ENCODE data around the gene IRF6.

The IRF6 gene

DNA sequence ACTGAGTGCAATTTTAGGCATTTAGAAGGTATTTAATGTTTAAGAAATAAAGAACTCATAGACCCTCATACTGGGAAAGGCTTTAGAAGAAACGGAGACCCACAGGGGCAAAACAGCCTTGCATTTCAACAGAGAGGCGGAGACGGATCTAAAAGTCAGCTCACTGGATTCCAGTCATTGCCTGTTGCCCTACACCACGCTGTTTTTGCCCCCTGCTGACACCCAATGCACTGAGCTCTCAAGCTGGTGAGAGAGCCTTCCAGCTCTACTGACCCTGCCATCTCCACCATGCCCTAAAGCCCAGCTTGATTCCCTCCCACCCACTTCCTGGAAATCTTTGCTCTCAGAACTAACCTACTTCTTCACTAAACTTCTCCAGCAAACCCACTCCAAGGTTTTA is 57.3 kb downstream of the IRF6 start:
- H3K27ac Mint-ChIP-seq, result peak overlapping the region; percentile 88

DNA sequence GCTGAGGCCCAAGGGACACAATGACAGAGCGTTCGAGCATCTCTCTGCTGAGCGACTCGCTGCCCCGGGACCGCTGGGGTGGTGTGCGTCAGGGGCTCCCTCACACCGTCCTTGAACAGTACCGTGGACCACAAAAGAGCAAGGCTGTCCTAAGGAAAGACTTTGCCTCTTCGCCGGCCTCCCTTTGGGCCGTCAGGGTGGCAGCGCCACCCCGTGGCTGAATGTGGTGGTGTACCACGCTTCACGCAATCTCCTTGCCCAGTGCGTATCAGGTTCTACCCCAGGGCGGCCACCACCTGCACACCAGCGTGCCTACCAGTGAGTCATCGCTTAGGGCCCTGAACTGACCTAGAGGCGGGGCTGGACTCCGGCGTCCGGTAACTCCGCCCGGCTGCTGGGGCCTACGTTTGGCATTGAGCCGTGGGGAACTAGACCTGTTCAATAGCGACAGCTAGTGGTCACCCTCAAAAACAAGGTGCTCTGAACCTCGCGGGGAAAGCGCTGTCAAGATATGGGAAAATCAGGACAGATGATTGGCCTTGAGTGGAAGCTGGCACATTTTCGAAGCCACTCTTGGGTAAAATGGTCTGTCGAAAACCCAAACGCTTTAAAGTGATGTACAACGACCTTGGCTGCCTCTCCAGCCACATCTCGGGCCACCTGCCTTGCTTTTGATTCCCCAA is 58.2 kb downstream of the IRF6 start:
- H3K36me3 Mint-ChIP-seq (ENCODE audit: low read depth), result no peaks in the 10 kb centered on the region
- H3K4me1 Mint-ChIP-seq (ENCODE audit: low read depth), result peaks cover 75% of the 10 kb centered on the region
- no peaks in the 10 kb centered on the region for H3K27me3 Mint-ChIP-seq
- H3K4me3 Mint-ChIP-seq, result peak overlapping the region; percentile 43
- H3K27ac Mint-ChIP-seq, result peak overlapping the region; percentile 85
- no peaks in the 10 kb centered on the region for H3K9me3 Mint-ChIP-seq

More for the DNA sequence above, 57.3 kb downstream of the IRF6 start:
- Mint-ChIP-seq H3K4me1 (ENCODE audit: low read depth) (peaks cover 76% of the 10 kb centered on the region), H3K27me3 (no peaks in the 10 kb centered on the region), H3K36me3 (ENCODE audit: low read depth) (no peaks in the 10 kb centered on the region), H3K9me3 (no peaks in the 10 kb centered on the region), H3K4me3 (no peak overlapping the region)

DNA sequence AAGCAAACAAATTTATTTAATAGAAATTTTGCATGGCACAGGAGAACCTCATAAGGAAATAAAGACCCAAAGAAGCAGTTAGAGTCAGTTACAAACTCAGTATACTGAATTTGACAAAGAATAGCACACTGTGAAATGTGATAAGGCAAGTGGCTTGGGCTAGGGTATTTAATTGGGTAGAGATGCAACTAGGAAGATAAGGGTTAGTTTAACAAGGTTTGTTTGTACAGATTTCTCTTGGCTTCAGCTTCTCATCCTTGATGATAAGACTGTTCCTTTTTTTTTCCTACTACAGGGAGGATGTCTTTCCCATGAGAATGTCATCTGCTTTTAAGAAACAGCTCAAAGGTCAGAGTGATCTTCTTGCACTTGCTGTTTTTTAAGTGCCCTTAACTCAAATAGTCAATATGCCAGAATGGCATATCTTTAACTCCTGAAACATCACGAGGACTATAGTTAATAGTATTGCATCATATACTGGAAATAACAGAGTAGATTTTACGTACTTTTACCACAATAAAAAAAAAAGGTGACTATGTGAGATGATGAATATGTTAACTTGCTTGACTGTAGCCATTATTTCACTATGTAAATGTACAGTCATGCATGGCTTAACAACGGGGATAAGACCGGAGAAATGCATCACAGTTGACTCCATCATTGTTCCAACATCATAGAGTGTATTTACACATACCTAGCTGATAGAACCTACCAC is 59.3 kb downstream of the IRF6 start:
- H3K27ac Mint-ChIP-seq, result peak overlapping the region; percentile 85
- H3K27me3 Mint-ChIP-seq, result no peaks in the 10 kb centered on the region
- peaks cover 73% of the 10 kb centered on the region for H3K4me1 Mint-ChIP-seq (ENCODE audit: low read depth)
- peak overlapping the region; percentile 5 for H3K4me3 Mint-ChIP-seq
- no peaks in the 10 kb centered on the region for H3K9me3 Mint-ChIP-seq
- no peaks in the 10 kb centered on the region for H3K36me3 Mint-ChIP-seq (ENCODE audit: low read depth)

DNA sequence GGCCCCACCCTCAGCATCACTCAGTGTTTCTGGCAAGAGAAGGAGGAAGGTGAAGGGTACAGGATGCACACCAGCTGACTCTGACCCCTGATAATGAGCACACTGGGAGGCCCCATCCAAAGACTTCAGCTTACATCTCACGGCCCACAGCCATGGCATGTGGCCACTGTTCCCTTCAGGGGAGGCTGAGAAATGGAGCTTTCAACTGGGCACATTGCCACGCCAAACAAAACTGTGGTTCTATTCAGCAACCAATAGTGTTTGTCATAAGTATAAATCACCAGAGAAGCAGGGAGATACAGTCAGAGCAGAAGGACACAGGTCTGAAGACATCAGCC is 62.8 kb downstream of the IRF6 start:
- H3K36me3 Mint-ChIP-seq (ENCODE audit: low read depth), result no peaks in the 10 kb centered on the region
- H3K4me3 Mint-ChIP-seq, result no peak overlapping the region
- no peak overlapping the region for H3K27ac Mint-ChIP-seq
- H3K9me3 Mint-ChIP-seq, result no peaks in the 10 kb centered on the region
- peaks cover 43% of the 10 kb centered on the region for H3K4me1 Mint-ChIP-seq (ENCODE audit: low read depth)
- no peaks in the 10 kb centered on the region for H3K27me3 Mint-ChIP-seq

DNA sequence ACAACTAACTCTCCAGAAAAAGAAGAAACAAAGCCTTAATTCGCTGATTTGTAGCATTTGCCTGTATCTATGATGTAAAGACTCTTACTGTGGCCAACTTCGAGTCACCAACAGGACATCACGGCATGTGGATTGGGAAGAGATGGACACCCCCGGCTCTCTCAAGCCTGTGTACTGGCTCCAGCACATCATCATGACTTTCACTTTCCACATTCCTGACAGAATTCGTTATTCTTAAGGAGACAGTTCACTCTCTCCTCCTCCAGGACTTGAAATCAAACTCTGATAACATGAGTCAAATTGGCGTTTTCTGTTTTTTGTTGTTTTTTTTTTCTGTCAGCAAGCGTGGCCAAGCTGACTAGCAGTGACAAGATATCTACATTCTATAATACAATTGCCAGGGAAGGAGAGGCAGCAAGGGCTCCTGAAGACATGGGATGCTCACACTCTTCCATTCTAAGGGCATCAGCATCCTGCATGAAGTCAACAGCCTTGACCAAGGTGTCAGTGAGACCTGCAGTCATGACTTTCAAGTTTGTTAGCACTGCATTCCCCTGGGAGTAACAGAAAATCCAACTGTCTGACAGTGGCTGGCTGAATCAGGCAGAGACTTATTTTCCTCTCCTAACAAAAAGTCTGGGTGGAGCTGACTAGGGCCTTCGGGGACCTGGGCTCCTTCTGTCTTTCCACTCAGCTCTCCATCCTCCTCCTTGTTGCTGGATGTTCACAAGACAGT is 63.4 kb downstream of the IRF6 start:
- Mint-ChIP-seq H3K4me1 (ENCODE audit: low read depth) (peaks cover 38% of the 10 kb centered on the region), H3K36me3 (ENCODE audit: low read depth) (no peaks in the 10 kb centered on the region), H3K27ac (no peak overlapping the region), H3K27me3 (no peaks in the 10 kb centered on the region), H3K9me3 (no peaks in the 10 kb centered on the region), H3K4me3 (no peak overlapping the region)

DNA sequence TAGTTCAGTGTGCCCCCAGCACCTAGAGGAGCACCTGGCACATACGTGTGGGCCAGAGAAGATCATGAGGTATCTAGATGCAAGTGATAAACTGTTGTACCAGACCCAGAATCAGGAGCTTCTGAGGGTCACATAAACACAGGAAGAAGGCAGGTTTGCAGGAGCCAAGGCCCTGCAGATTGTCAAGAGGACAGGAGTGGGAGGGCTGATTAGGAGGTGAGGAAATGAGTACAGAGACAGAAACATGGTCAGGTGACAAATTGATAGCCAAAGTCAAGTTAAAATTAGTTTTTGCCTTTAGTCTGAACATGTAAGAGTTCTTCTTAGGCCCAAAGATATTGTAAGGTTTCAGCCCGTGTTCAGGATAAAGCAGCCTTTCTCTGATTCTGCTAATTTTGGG is 64.1 kb downstream of the IRF6 start:
- H3K4me1 Mint-ChIP-seq (ENCODE audit: low read depth), result peaks cover 37% of the 10 kb centered on the region
- peak overlapping the region; percentile 6 for H3K27ac Mint-ChIP-seq
- no peaks in the 10 kb centered on the region for H3K36me3 Mint-ChIP-seq (ENCODE audit: low read depth)
- H3K4me3 Mint-ChIP-seq, result no peak overlapping the region
- no peaks in the 10 kb centered on the region for H3K9me3 Mint-ChIP-seq
- H3K27me3 Mint-ChIP-seq, result no peaks in the 10 kb centered on the region

DNA sequence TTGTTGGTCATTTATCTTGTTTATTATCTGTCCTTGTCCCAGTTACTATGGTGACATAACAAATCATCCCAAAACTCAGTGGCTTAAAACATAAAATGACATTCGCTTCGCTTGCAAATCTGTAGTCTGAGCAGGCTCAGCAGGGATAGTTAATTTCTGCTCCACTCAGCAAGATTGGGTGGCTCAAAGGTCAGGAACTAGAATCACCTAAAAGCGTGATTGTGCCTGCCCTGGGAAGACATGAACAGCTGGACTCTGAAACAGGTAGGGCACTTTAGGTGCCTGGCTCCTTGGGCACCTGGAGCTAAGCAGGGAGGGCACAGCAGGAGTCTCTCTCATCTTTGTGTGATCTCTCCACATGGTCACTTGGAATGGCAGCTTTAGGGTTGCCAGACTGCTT is 64.7 kb downstream of the IRF6 start:
- no peaks in the 10 kb centered on the region for H3K9me3 Mint-ChIP-seq
- no peak overlapping the region for H3K27ac Mint-ChIP-seq
- no peak overlapping the region for H3K4me3 Mint-ChIP-seq
- no peaks in the 10 kb centered on the region for H3K27me3 Mint-ChIP-seq
- peaks cover 37% of the 10 kb centered on the region for H3K4me1 Mint-ChIP-seq (ENCODE audit: low read depth)
- H3K36me3 Mint-ChIP-seq (ENCODE audit: low read depth), result no peaks in the 10 kb centered on the region

DNA sequence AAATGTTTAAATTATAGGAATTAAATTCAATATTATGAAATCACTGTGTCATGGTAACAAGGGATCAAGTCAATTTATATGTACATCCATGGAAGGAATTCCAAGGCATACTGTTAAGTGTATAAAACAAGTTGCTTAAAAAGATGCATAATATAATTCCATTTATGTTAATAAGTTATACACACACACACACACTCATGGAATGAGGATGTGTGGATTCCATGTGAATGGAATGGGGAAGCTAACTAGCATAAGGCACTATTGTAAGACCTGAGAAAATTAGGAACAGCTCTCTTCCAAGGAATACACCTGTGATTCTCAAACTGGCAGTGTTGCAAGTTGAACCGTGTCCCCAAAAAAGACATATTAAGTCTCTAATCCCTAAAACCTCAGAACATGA is 67.7 kb downstream of the IRF6 start:
- Mint-ChIP-seq H3K27me3 (no peaks in the 10 kb centered on the region), H3K4me3 (no peak overlapping the region), H3K36me3 (ENCODE audit: low read depth) (peaks cover 4% of the 10 kb centered on the region), H3K27ac (no peak overlapping the region), H3K9me3 (no peaks in the 10 kb centered on the region), H3K4me1 (ENCODE audit: low read depth) (peaks cover 56% of the 10 kb centered on the region)

DNA sequence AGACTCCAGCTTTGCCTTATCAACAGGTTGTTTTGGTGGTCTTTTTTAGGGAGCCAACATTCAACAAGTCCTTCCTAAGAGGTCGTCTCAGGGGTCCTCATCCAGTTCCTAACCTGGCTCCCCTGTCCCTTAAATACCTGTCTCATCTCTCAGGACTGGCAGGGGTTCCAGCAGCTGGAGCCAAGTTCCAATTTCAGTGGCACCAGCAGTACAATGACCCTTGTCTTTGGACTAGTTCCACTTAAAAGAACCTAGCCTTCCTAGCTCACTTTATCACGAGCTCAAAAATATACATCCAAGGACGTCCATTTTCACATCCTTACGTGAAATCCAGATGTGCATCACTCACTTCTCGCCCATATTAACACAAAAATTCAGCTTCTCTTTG is 68.8 kb downstream of the IRF6 start:
- Mint-ChIP-seq H3K27ac (peak overlapping the region; percentile 78), H3K4me3 (no peak overlapping the region), H3K27me3 (no peaks in the 10 kb centered on the region), H3K4me1 (ENCODE audit: low read depth) (peaks cover 53% of the 10 kb centered on the region), H3K9me3 (no peaks in the 10 kb centered on the region), H3K36me3 (ENCODE audit: low read depth) (peaks cover 4% of the 10 kb centered on the region)

DNA sequence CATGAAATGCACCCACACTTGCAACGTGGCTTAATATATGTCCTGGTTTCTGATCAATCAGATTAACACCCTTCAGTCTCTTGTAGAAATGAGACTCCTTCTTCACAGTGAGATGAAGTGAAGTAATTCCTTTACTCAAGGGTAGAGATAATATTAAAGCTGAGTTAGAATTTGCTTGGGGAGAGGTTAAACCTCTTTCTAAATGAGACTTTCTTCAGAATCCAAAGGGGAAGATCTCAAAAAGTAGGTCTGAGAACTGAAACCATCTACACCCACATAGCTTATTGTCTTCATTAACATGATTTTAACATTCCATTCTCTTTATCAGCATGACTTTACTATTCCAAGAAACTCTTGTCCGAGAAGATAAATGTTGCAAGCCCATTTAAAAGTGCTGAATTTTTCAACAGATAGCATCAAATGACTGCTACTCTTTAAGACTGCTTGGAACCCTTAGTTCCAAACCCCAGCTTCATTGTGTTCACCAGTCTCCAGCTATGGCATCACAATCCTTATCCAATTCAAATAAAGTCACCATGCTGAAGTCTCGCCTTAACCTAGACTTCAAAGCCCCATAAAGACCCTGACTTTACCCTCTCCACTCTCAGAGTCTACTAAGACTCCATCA is 69.3 kb downstream of the IRF6 start:
- Mint-ChIP-seq H3K27ac (peak overlapping the region; percentile 78), H3K4me3 (no peak overlapping the region), H3K4me1 (ENCODE audit: low read depth) (peaks cover 49% of the 10 kb centered on the region), H3K36me3 (ENCODE audit: low read depth) (peaks cover 4% of the 10 kb centered on the region), H3K9me3 (no peaks in the 10 kb centered on the region), H3K27me3 (no peaks in the 10 kb centered on the region)
